ENCODE measurements around the gene CCDC102B.

DNA sequence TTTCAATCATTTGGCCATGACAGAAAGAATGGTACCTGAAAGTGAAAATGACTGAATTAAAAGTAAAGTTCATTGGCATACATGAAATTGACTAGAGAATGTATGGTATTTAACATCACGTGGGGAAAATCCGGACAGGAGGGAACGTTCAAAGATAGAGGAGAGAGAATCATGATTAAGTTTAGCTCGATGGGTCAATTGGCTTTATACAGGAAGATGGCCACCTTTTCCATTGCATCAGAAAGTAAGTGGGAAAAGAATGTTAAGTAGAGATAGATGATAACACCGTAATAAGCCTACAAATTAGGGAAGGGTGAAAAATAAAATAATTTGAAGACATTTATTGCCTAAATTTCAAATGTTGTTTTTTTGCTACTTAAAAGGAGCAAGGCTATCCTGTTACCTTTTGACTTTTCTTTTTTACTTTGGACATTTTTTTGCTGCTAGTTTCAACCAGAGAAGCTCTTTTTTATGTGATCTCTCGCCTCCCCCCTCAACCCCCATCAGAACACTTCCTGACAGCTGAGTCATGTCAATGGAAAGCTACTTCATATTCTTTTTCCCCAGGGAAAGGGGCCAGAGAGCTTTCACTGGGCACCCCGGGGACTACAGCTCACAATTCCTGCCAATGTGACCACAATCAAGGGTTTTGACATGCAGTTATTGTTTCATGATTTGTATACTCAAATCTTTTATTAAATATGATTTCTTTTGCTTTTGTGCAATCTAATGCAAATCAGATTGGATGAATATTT lies 767 bp upstream of the CCDC102B start:
- TF ChIP-seq, protein P1, sequence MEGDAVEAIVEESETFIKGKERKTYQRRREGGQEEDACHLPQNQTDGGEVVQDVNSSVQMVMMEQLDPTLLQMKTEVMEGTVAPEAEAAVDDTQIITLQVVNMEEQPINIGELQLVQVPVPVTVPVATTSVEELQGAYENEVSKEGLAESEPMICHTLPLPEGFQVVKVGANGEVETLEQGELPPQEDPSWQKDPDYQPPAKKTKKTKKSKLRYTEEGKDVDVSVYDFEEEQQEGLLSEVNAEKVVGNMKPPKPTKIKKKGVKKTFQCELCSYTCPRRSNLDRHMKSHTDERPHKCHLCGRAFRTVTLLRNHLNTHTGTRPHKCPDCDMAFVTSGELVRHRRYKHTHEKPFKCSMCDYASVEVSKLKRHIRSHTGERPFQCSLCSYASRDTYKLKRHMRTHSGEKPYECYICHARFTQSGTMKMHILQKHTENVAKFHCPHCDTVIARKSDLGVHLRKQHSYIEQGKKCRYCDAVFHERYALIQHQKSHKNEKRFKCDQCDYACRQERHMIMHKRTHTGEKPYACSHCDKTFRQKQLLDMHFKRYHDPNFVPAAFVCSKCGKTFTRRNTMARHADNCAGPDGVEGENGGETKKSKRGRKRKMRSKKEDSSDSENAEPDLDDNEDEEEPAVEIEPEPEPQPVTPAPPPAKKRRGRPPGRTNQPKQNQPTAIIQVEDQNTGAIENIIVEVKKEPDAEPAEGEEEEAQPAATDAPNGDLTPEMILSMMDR (IDR thresholded peaks at IDR 0.05; ENCODE audit: low read depth, low read length, poor library complexity, severe bottlenecking) = no peak
- no peak for TF ChIP-seq EZH2phosphoT487 (IDR thresholded peaks at IDR 0.05; ENCODE audit: borderline replicate concordance, low read length)
